HG02763 (cell line): ENCODE data around the gene CCL28.

Experiments used
- ATAC-seq: cut with Tn5 transposase; IDR thresholded peaks from one replicate; pipeline ENCODE4 v1.9.1; 2021; ENCODE audit warnings: mild to moderate bottlenecking, moderate library complexity; ENCODE audit not compliant: unreplicated experiment

The CCL28 gene

DNA sequence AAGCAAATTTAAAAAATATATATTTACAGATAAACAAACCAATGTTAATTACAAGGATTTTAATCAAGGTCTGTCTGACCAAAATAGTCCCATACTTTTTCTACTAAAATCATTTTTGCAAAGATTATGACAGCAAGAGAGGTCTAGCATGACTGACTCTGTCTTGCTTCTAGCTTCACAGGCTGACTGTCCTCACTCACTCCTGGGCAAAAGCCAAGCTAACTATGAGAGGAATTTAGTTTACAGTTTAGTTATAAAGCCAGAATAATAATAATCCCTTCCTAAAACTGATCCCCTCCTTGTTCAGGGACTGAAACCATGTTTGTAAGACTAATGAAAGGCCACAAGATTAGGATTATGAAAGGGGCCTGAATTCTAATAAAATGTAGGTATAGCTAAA is 53.5 kb downstream of the CCL28 start:
- ATAC-seq = no peak

DNA sequence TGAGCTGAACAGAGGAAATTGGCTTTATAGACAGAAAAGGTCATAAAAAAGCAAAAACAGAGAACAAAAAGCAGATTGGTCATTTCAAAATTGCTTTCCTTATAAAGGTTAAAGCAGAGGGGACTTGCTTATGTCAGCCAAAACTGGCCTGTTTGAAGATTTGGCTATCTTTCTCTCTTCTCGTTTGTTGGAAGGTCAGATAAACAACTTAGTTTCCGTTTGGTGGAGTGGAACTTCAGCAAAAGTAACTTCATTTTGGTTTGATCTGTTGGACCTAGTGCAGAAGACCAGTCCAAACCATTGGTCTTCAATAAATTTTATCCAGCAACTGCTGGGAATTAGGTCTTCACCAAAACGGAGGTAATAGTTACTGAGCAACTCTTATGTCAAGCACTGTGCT is 53.9 kb downstream of the CCL28 start:
- no peak for ATAC-seq

- no peak for ATAC-seq
Observed at GRCh38 chr5:43357878-43358281, 54.3 kb downstream of the CCL28 start.

GRCh38 chr5:43357067-43357466 is 55.1 kb downstream of the CCL28 start:
- ATAC-seq = no peak

DNA sequence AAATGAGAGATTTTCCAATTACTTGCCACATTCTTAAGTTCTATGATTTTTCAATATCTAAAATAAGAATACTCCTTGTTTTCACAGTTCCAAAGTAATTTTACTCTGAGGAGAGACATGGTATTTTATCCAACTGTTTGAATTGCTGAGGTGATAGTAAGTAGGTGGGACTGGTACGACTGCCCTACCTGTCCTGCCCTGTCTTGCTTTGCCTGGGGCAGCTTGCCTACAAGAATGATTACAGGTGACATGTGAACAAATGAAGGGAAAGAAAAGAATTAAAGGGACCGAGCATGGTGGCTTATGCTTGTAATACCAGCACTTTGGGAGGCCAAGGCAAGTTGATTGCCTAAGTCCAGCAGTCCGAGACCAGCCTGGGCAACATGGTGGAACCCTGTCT is 57.4 kb downstream of the CCL28 start:
- no peak for ATAC-seq

DNA sequence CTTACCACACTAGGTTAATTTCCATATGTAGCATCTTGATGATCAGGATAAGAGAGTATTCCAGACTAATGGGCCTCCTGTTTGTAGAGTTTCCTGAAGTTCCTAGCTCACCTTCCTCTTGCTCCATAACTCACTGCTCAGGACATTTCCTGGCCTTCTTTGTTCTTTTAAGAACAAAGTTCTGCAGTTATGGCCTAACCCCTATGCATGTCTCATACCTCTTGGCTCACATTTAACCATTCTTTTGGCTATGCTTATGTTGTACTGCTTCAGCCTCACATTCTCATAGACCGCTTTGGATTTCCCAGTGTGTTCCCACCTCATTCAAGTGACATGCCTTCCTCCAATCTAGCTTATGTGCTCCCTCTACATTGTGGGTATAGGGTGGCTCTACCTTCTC is 58.5 kb downstream of the CCL28 start:
- no peak for ATAC-seq

GRCh38 chr5:43352915-43353314 is 59.3 kb downstream of the CCL28 start:
- no peak for ATAC-seq

- ATAC-seq = no peak
Observed at GRCh38 chr5:43352131-43352530, 60.1 kb downstream of the CCL28 start.

- ATAC-seq = no peak
Observed at GRCh38 chr5:43348861-43349363, 63.3 kb downstream of the CCL28 start.

- ATAC-seq = no peak
Observed at GRCh38 chr5:43348207-43348606, 64.0 kb downstream of the CCL28 start.

- ATAC-seq = no peak
Observed at GRCh38 chr5:43338862-43339261, 73.3 kb downstream of the CCL28 start.

DNA sequence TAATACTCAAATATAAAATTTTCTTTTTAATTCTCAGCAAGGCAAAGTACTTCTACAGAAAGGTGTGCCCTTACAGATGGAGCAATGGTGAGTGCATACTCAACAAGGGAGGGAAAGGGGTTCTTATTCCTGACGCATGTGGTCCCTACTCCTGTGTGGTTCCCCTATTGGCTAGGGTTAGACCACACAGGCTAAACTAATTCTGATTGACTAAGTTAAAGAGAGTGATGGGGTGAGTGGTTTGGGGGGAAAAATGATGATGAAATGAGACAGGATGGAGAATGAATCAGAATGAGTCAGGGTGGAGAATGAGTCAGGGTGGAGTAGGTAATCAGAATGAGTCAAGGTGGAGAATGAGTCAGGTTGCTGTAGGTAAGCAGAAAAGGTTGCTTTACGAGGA is 76.0 kb downstream of the CCL28 start:
- no peak for ATAC-seq

- no peak for ATAC-seq
Observed at GRCh38 chr5:43335681-43336080, 76.5 kb downstream of the CCL28 start.

DNA sequence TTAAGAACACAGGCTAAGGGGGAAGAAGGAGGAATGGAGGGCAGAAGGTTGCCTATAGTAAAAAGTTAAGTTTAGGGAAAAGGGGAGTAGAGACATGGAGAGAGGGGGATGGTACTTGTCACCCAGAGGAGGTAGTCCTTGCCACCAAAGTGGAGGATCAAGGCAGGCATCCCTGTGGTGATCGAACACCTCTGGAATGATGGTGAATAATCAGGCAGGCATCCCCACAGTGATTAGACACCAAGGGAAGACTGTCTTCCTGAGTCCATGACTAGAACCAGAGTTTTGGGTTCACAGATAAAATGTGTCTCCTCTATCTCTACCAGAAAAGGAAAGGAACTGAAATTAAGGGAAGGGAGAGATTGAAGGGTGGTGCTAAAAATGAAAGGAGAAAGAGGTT is 79.8 kb downstream of the CCL28 start:
- ATAC-seq = no peak
